Fibroblast of upper back skin (primary cell): ENCODE measurements around the gene ZNF677.
"Not testable (repeated sequence)": the region's sequence is repeated elsewhere in the genome, so short reads cannot be mapped to it uniquely, and the experiment has no call there.

Source experiments
- DNase-seq: peaks from one replicate; pipeline ENCODE4 v3.0.0-alpha.2; 2013

The ZNF677 gene

DNA sequence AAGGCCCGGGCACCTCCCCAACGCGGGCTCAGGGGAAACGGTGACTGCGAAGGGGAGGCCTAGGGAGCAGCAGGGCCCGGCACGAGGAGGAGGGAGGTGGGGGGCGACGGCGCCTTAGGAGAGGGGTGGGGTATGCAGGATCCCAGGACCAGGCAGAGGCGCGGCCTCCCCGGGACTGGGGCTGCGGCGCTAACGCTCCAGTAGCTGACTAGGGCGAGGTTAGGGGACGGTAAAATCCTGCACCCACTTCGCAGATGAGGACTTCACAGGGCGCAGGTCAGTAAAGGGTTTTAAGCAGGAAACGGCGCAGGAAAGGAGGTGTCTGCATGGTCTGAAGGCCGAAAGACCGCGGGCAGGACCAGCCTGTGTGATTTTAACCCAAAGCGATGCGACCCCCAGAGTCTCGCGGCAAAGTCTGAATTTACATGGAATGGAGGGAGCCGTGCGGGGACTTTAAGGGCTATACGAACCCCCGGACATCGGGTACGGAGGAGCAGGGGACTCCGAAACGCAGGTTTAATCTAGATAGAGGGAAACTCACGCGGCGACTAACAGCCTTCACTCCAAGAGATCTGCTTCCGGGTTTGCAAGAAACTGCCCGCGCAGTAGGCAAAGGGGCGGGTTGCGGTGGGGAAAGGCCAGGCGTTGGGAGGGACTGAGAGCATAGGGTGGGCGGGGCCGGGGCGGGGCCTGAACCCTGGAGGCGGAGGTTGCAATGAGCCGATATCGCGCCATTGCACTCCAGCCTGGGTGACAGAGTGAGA, 61.7 kb downstream of the ZNF677 start, which contains the start of gene ZNF665:
Gene ZNF665 (minus strand): TSS at position 588 of the 764 bp plus-strand sequence. CDS start 10,460 bp downstream, outside the sequence.
- peak; percentile 82 for DNase-seq

DNA sequence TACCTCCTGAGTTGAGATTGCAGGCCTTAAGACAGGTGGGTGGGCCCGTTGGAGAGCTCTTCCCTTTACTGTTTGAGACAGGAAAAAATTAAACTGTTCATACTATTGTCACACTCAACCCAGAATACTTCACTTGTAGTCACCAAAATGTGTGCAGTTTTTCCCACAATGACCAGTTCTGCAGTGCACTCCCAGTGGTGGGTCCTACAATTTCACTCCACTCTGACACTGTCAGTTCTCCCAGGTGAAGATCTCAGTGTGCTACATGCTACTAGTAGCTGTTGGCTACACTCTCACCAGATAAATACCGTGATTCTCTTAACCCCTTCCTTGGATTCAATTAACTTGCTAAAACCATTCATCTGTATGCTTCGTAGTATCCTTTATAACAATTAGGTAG, 64.4 kb downstream of the ZNF677 start:
- no peak for DNase-seq

DNA sequence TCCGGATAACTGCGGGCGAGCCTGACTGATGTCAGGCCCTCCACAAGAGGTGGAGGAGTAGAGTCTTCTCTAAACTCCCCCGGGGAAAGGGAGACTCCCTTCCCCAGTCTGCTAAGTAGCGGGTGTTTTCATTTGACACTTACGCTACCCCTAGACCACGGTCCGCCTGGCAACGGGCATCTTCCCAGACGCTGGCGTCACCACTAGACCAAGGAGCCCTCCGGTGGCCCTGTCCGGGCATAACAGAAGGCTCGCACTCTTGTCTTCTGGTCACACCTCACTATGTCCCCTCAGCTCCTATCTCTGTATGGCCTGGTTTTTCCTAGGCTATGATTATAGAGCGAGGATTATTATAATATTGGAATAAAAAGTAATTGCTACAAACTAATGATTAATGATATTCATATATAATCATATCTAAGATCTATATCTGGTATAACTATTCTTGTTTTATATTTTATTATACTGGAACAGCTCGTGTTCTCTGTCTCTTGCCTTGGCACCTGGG, 64.9 kb downstream of the ZNF677 start:
- DNase-seq = not testable (repeated sequence)
